Subcutaneous adipose tissue (tissue), 4 donors: ENCODE measurements around the gene NKD2. TPM values are rescaled to one million over a fixed set of nuclear protein-coding genes. Genes with fewer than 3 reads are reported as not detected.

Experiments used
- total RNA-seq, 4 donors: library from RNA; depleted of rRNA; stranded (reverse); fragments of >200 nt; gene quantifications; one replicate each; pipeline ENCODE4 v1.1.0, GENCODE V29; 2016
- TF ChIP-seq, protein P1 (sequence below): fragments of 450-650 bp; IDR thresholded peaks from one replicate; pipeline ENCODE4 v1.5.1; 2016; ENCODE audit warnings: low read depth, mild to moderate bottlenecking, control low read depth, antibody characterized with exemption, moderate library complexity

The NKD2 gene
- total RNA-seq, 4 donors from 2014 or later, result 1.1 TPM; not detected in 3

- TF ChIP-seq, protein P1, sequence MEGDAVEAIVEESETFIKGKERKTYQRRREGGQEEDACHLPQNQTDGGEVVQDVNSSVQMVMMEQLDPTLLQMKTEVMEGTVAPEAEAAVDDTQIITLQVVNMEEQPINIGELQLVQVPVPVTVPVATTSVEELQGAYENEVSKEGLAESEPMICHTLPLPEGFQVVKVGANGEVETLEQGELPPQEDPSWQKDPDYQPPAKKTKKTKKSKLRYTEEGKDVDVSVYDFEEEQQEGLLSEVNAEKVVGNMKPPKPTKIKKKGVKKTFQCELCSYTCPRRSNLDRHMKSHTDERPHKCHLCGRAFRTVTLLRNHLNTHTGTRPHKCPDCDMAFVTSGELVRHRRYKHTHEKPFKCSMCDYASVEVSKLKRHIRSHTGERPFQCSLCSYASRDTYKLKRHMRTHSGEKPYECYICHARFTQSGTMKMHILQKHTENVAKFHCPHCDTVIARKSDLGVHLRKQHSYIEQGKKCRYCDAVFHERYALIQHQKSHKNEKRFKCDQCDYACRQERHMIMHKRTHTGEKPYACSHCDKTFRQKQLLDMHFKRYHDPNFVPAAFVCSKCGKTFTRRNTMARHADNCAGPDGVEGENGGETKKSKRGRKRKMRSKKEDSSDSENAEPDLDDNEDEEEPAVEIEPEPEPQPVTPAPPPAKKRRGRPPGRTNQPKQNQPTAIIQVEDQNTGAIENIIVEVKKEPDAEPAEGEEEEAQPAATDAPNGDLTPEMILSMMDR, result no peak
Measured at GRCh38 chr5:1078206-1078605, 69.6 kb downstream of the NKD2 start.

DNA sequence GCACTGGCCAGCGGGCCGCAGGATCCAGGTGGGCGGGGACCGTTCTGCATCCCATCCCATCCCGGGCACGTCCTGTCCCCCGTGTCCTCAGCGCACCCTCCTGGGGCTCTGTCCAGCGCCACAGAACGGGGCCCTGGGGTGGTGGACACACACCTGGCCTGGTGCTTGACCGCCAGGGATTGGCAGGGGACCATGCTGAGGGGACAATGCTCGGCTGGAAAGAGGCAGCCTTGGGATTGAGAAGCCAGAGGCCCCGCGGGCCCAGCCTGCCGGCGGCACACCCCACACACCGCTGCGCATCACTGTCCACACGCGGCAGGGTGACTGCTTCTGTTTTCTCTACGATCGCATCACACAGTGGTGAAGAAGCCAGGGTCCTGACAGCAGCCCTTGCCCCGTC is 70.2 kb downstream of the NKD2 start:
- TF ChIP-seq, protein P1, result no peak

GRCh38 chr5:1079486-1079885 is 70.9 kb downstream of the NKD2 start:
- TF ChIP-seq, protein P1, result no peak

DNA sequence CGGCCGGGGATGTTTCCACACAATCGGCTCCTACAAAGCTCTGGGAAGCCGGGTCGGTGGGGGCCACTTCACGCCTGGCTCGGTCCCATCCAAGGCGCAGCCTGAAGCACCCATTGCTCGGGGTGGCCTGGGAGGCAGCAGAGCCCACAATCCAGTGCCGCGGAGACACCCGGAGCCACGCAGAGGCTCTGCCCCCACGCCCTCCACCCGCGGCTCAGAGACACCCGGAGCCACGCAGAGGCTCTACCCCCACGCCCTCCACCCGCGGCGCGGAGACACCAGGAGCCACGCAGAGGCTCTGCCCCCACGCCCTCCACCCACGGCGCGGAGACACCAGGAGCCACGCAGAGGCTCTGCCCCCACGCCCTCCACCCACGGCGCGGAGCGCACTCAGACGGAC is 71.4 kb downstream of the NKD2 start:
- TF ChIP-seq, protein P1, result no peak

- TF ChIP-seq, protein P1, result no peak
Measured at GRCh38 chr5:1080432-1080831, 71.8 kb downstream of the NKD2 start.

GRCh38 chr5:1081519-1081918 is 72.9 kb downstream of the NKD2 start:
- TF ChIP-seq, protein P1, result no peak

- TF ChIP-seq, protein P1, result no peak
Measured at GRCh38 chr5:1083823-1084605, 75.4 kb downstream of the NKD2 start.
